ENCODE measurements around the gene BRICD5.

The BRICD5 gene

DNA sequence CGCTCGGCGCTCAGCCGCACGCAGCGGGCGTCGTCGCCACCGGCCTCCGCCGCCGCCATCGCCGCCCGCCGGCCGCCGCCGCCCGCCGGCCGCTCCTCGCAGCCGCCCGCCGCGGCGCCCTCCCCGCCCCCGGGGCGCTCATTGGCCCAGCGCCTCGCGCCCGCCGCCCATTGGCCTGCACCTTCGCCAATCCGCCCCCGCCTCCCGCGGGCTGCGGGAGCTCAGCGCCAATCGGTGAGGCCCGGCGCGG lies 4.0 kb upstream of the BRICD5 start, which contains the start of gene PGP:
Gene PGP, minus strand, starts transcription at position 122 of the 250 bp plus-strand sequence. Its CDS starts 63 bp downstream, at position 59.
- TF ChIP-seq GATA2 (IDR thresholded peaks at IDR 0.05; ENCODE audit: low read depth, low read length) (no peak), GATA3 (IDR thresholded peaks at IDR 0.05; ENCODE audit: low read depth, low read length) (no peak)

- no peak for TF ChIP-seq GATA3 (IDR thresholded peaks at IDR 0.05; ENCODE audit: low read depth, low read length)
Observed at GRCh38 chr16:2213817-2214718, 3.4 kb upstream of the BRICD5 start.

DNA sequence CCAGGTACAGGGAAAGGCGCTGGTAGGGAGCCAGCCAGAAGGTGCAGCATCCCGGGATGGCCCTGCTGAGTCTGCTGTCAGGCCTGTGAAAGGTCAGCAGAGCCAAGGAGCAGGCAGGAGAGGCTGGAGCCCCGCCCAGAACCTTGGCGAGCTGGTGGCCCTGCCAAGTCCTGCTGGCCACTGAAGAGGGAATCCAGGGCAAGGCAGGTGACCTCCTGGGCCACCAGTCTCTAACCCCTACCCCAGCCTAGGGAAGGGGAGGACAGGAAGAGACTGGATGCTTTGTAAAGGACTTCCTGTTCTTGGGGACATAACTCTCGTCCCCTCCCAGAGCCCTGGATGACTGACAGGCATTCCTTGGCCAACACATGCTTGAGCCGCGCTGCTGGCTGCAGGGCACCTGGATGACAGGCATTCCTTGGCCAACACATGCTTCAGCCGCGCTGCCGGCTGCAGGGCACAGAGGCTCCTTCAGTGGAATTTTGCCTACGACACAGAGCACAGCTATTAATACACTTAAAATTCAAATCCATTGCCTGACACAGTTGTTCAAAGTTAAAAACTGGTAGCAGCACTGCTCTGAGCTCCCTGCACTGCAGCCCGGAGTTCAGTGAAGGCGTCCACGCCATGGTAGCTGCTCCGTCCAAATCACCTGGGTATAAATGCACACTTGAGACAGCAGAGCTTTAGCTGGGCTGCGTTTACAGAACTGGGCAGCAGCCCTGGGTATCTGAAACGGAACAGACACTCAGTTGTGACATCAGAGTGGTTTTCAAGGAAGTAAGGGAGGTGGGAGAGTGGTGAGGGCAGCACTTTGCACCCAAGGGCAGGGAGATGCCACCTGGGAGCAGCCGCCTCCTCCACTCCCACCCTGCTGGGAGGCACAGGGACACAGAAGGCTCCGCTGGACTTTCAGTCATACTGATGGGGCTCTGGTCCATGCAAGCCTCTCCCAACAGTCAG lies 2.0 kb upstream of the BRICD5 start:
- TF ChIP-seq GATA2 (IDR thresholded peaks at IDR 0.05; ENCODE audit: low read depth, low read length), result no peak
- TF ChIP-seq GATA3 (IDR thresholded peaks at IDR 0.05; ENCODE audit: low read depth, low read length), result no peak

DNA sequence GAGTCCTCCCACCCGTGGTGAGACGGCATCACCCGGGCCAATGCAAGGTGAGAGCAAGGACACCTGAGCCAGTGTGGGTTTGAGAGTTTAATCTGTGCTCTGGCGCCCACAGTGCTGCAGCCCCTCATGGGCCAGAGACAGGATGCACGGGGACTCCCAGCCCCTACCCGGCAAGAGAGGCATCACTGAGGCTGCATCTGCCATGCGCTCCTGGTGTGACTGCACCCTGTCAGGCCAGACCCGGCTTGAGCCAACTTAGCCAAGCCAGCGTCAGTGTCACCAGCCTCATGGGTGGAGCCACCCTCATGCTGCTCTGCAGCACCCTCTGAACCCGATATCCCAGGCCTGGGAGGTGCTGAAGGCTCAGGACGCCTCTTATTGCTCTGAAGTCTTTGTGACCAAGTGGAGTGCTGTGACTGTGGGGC lies 1.3 kb upstream of the BRICD5 start:
- TF ChIP-seq GATA3 (IDR thresholded peaks at IDR 0.05; ENCODE audit: low read depth, low read length) (no peak), GATA2 (IDR thresholded peaks at IDR 0.05; ENCODE audit: low read depth, low read length) (no peak)

- TF ChIP-seq GATA2 (IDR thresholded peaks at IDR 0.05; ENCODE audit: low read depth, low read length) (no peak), GATA3 (IDR thresholded peaks at IDR 0.05; ENCODE audit: low read depth, low read length) (no peak)
Observed at GRCh38 chr16:2210009-2210332, 692 bp downstream of the BRICD5 start.

GRCh38 chr16:2209258-2210008 lies 1.2 kb downstream of the BRICD5 start:
- no peak for TF ChIP-seq GATA3 (IDR thresholded peaks at IDR 0.05; ENCODE audit: low read depth, low read length)
- no peak for TF ChIP-seq GATA2 (IDR thresholded peaks at IDR 0.05; ENCODE audit: low read depth, low read length)

GRCh38 chr16:2208772-2209171 lies 1.9 kb downstream of the BRICD5 start:
- TF ChIP-seq GATA2 (IDR thresholded peaks at IDR 0.05; ENCODE audit: low read depth, low read length) (no peak), GATA3 (IDR thresholded peaks at IDR 0.05; ENCODE audit: low read depth, low read length) (no peak)

DNA sequence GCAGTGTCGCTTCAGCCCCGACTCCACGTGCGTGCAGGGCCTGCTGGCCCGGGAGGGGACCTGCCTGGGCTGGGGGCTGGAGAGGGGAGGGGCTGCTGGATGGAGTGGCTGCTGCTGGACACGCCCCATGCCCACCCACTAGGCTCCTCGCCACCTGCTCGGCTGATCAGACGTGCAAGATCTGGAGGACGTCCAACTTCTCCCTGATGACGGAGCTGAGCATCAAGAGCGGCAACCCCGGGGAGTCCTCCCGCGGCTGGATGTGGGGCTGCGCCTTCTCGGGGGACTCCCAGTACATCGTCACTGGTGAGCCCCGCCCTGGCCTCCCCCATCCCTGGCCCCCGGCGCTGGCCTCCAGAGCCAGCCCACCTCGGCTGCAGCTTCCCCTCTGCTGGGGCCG lies 2.4 kb downstream of the BRICD5 start:
- no peak for TF ChIP-seq GATA3 (IDR thresholded peaks at IDR 0.05; ENCODE audit: low read depth, low read length)
- no peak for TF ChIP-seq GATA2 (IDR thresholded peaks at IDR 0.05; ENCODE audit: low read depth, low read length)

GRCh38 chr16:2207872-2208271 lies 2.8 kb downstream of the BRICD5 start:
- TF ChIP-seq GATA3 (IDR thresholded peaks at IDR 0.05; ENCODE audit: low read depth, low read length) (no peak), GATA2 (IDR thresholded peaks at IDR 0.05; ENCODE audit: low read depth, low read length) (no peak)

DNA sequence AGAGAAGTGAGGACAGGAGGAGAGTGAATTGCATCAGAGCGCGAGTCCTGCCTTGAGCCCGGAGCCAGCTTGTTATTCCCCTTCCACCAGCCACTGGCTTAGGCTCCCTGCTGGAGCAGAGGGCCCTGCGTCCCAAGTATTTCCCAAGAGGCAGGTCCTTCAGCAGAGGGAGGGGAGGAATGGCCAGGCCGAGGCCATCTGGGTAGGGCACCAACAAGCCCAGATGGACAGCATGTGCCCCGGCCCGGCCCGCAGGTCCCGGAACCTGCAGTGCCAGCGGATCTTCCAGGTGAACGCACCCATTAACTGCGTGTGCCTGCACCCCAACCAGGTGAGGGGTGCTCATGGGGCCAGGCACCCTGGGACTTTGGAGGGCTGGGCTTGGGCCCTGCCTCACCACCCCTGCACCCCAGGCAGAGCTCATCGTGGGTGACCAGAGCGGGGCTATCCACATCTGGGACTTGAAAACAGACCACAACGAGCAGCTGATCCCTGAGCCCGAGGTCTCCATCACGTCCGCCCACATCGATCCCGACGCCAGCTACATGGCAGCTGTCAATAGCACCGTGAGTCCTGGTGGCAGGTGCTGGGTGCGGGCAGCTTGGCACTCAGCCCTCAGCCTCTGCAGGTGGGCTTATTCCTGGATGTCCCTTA lies 3.8 kb downstream of the BRICD5 start:
- TF ChIP-seq GATA3 (IDR thresholded peaks at IDR 0.05; ENCODE audit: low read depth, low read length), result no peak
- no peak for TF ChIP-seq GATA2 (IDR thresholded peaks at IDR 0.05; ENCODE audit: low read depth, low read length)

DNA sequence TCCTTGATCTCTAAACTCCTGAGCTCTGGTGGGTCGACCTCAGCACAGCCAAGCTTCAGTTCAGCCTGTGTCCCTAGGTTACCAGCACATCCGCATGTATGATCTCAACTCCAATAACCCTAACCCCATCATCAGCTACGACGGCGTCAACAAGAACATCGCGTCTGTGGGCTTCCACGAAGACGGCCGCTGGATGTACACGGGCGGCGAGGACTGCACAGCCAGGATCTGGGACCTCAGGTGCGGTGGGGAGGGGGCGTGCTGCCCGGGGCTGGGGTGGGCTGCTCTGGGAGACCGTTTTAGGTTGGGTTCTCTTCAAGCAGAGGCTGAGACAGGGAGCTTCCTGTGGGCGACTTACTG lies 4.3 kb downstream of the BRICD5 start:
- TF ChIP-seq GATA2 (IDR thresholded peaks at IDR 0.05; ENCODE audit: low read depth, low read length) (no peak), GATA3 (IDR thresholded peaks at IDR 0.05; ENCODE audit: low read depth, low read length) (no peak)

- TF ChIP-seq GATA2 (IDR thresholded peaks at IDR 0.05; ENCODE audit: low read depth, low read length) (no peak), GATA3 (IDR thresholded peaks at IDR 0.05; ENCODE audit: low read depth, low read length) (no peak)
Observed at GRCh38 chr16:2205967-2206313, 4.7 kb downstream of the BRICD5 start.

- no peak for TF ChIP-seq GATA3 (IDR thresholded peaks at IDR 0.05; ENCODE audit: low read depth, low read length)
- TF ChIP-seq GATA2 (IDR thresholded peaks at IDR 0.05; ENCODE audit: low read depth, low read length), result no peak; the same call in 1 of the 2 replicates
Observed at GRCh38 chr16:2205104-2205966, 5.3 kb downstream of the BRICD5 start, which contains the start of gene MLST8. MLST8 (plus strand) TSS chr16:2205454; CDS start chr16:2206086, 632 bp downstream.

All from SH-SY5Y (cell line).